H1 (cell line): Measurements from ENCODE around the gene NFIA. TPM values are rescaled to one million over a fixed set of nuclear protein-coding genes. Genes with fewer than 3 reads are reported as not detected.

Source experiments
- CTCF ChIA-PET: fragments of 300-600 bp; sonication (Branson Sonifier 250); formaldehyde crosslinking; loops from one replicate; lab custom pipeline; 2021; ENCODE audit not compliant: partially characterized antibody; lab: Charles Lee
- POLR2A ChIA-PET: fragments of 300-600 bp; sonication (Branson Sonifier 250); formaldehyde crosslinking; loops from one replicate; lab custom pipeline; 2021; ENCODE audit warnings: inconsistent platforms; ENCODE audit not compliant: partially characterized antibody; lab: Charles Lee
- DNase-seq, 2 experiments: peaks; one replicate each; pipeline versions ENCODE4 v3.0.0 to v3.0.0-alpha.2; 2010 to 2022; ENCODE audit warnings: low spot score in 2 of 2, low read depth in 1 of 2, mixed read lengths in 1 of 2
- FAIRE-seq: peaks from 2 replicates; lab custom pipeline; 2011; peaks lifted over from hg19 to GRCh38; lab: Jason Lieb, UNC
- H2AFZ ChIP-seq: 2 replicates; pipeline ENCODE4 v1.8.1; 2012; ENCODE audit warnings: low read length, inconsistent platforms
- H2AK5ac ChIP-seq: 2 replicates; pipeline ENCODE4 v1.6.1; 2013; ENCODE audit warnings: low read depth, low read length
- H2BK120ac ChIP-seq: replicated peaks from 2 replicates; pipeline ENCODE3; 2013; ENCODE audit warnings: low read depth, low read length, inconsistent platforms
- H2BK12ac ChIP-seq: 2 replicates; pipeline ENCODE4 v1.6.1; 2013; ENCODE audit warnings: low read depth, low read length
- H2BK15ac ChIP-seq: 2 replicates; pipeline ENCODE4 v1.6.1; 2013; ENCODE audit warnings: low read length
- H2BK20ac ChIP-seq: 2 replicates; pipeline ENCODE4 v1.6.1; 2013; ENCODE audit warnings: low read length
- H2BK5ac ChIP-seq: 2 replicates; pipeline ENCODE4 v1.6.1; 2013; ENCODE audit warnings: low read depth, low read length
- H3K14ac ChIP-seq: 2 replicates; pipeline ENCODE4 v1.6.1; 2013; ENCODE audit warnings: inconsistent platforms; ENCODE audit not compliant: insufficient read length
- H3K18ac ChIP-seq: 2 replicates; pipeline ENCODE4 v1.6.1; 2013; ENCODE audit warnings: low read length; ENCODE audit errors: extremely low read depth
- H3K23ac ChIP-seq: 2 replicates; pipeline ENCODE4 v1.6.1; 2013; ENCODE audit warnings: inconsistent platforms; ENCODE audit not compliant: insufficient read length
- H3K23me2 ChIP-seq: 2 replicates; pipeline ENCODE4 v1.6.1; 2013; ENCODE audit warnings: low read depth, low read length
- H3K27ac ChIP-seq: 2 replicates; pipeline ENCODE4 v1.6.1; 2011; ENCODE audit warnings: low read depth, low read length, inconsistent platforms
- H3K27me3 ChIP-seq, 4 experiments: replicated peaks in 1 of 4; 1 replicate in 1 of 4; 2 replicates in 3 of 4; pipeline versions ENCODE4 v1.6.1 to v1.8.1; 2011 to 2013; ENCODE audit warnings: low read length in 3 of 4, mild to moderate bottlenecking in 3 of 4, inconsistent platforms in 2 of 4, mixed read lengths in 2 of 4, moderate library complexity in 1 of 4; ENCODE audit not compliant: control insufficient read depth in 3 of 4, insufficient read depth in 3 of 4; ENCODE audit errors: extremely low read depth in 1 of 4
- H3K36me3 ChIP-seq, 4 experiments: 2 replicates each; pipeline versions ENCODE4 v1.6.1 to v1.8.1; 2011 to 2013; ENCODE audit warnings: mild to moderate bottlenecking in 4 of 4, low read length in 3 of 4, moderate library complexity in 2 of 4, control low read depth in 1 of 4, inconsistent platforms in 1 of 4; ENCODE audit not compliant: insufficient read depth in 4 of 4, control insufficient read depth in 2 of 4
- H3K4ac ChIP-seq: replicated peaks from 2 replicates; pipeline ENCODE3; 2013; ENCODE audit warnings: low read length, low read depth, mixed read lengths, inconsistent platforms; ENCODE audit not compliant: insufficient read length
- H3K4me1 ChIP-seq, 4 experiments: replicated peaks in 1 of 4; 1 replicate in 1 of 4; 2 replicates in 3 of 4; pipeline versions ENCODE4 v1.6.1 to v1.8.1; 2011 to 2013; ENCODE audit warnings: low read length in 3 of 4, inconsistent platforms in 2 of 4, mixed read lengths in 1 of 4; ENCODE audit not compliant: insufficient read depth in 4 of 4, control insufficient read depth in 3 of 4
- H3K4me2 ChIP-seq, 2 experiments: 2 replicates each; pipeline versions ENCODE4 v1.6.1 to v1.8.1; 2011 to 2013; ENCODE audit warnings: low read depth in 2 of 2, low read length in 2 of 2, control low read depth in 1 of 2, inconsistent platforms in 1 of 2, mild to moderate bottlenecking in 1 of 2; ENCODE audit not compliant: insufficient read depth in 1 of 2
- H3K4me3 ChIP-seq, 4 experiments: fragments of 200-600, 300-600 bp in 1 of 4; sonication (generic), shearing (Covaris generic), sonication (Bioruptor Twin) in 1 of 4; 2 replicates each; pipeline versions ENCODE4 v1.5.1 to v1.8.1; 2011 to 2016; ENCODE audit warnings: low read length in 4 of 4, low read depth in 3 of 4, control low read depth in 2 of 4, inconsistent platforms in 2 of 4, mild to moderate bottlenecking in 2 of 4, mixed read lengths in 1 of 4, moderate library complexity in 1 of 4; ENCODE audit not compliant: insufficient read depth in 2 of 4; ENCODE audit errors: extremely low read depth in 1 of 4
- H3K56ac ChIP-seq: replicated peaks from 2 replicates; pipeline ENCODE3; 2013; ENCODE audit warnings: low read depth, mild to moderate bottlenecking, mixed read lengths, low read length, inconsistent platforms; ENCODE audit not compliant: insufficient read length
- H3K79me1 ChIP-seq: 2 replicates; pipeline ENCODE4 v1.6.1; 2013; ENCODE audit warnings: low read depth, low read length, control low read depth
- H3K79me2 ChIP-seq, 2 experiments: 2 replicates each; pipeline versions ENCODE4 v1.6.1 to v1.8.1; 2012 to 2013; ENCODE audit warnings: low read length in 2 of 2, mild to moderate bottlenecking in 2 of 2, inconsistent platforms in 1 of 2; ENCODE audit not compliant: insufficient read depth in 2 of 2, control insufficient read depth in 1 of 2
- H3K9ac ChIP-seq, 4 experiments: replicated peaks in 1 of 4; 1 replicate in 1 of 4; 2 replicates in 3 of 4; pipeline versions ENCODE4 v1.6.1 to v1.8.1; 2011 to 2013; ENCODE audit warnings: low read depth in 3 of 4, low read length in 3 of 4, control low read depth in 2 of 4, mild to moderate bottlenecking in 2 of 4, moderate library complexity in 2 of 4, inconsistent platforms in 1 of 4; ENCODE audit errors: extremely low read depth in 1 of 4
- H3K9me3 ChIP-seq, 2 experiments: 2 replicates each; pipeline versions ENCODE4 v1.6.1 to v1.8.1; 2012 to 2013; ENCODE audit warnings: mild to moderate bottlenecking in 2 of 2, moderate library complexity in 2 of 2, control low read depth in 1 of 2, inconsistent platforms in 1 of 2, low read depth in 1 of 2, low read length in 1 of 2, mixed read lengths in 1 of 2; ENCODE audit not compliant: insufficient read depth in 2 of 2
- H4K20me1 ChIP-seq, 2 experiments: replicated peaks in 1 of 2; 2 replicates each; pipeline versions ENCODE3 to v1.8.1; 2011 to 2013; ENCODE audit warnings: inconsistent platforms in 2 of 2, low read length in 2 of 2, mild to moderate bottlenecking in 1 of 2; ENCODE audit not compliant: insufficient read depth in 2 of 2, control insufficient read depth in 1 of 2
- H4K5ac ChIP-seq: 2 replicates; pipeline ENCODE4 v1.6.1; 2013; ENCODE audit warnings: low read length, low read depth, mixed read lengths, inconsistent platforms; ENCODE audit not compliant: insufficient read length
- H4K8ac ChIP-seq: 2 replicates; pipeline ENCODE4 v1.8.0; 2013; ENCODE audit warnings: mild to moderate bottlenecking, moderate library complexity, low read length, inconsistent platforms; ENCODE audit not compliant: insufficient read depth; ENCODE audit errors: extremely low read depth
- H4K91ac ChIP-seq: replicated peaks from 2 replicates; pipeline ENCODE3; 2013; ENCODE audit warnings: low read length, mixed read lengths, inconsistent platforms; ENCODE audit not compliant: insufficient read length
- BCL11A ChIP-seq, 2 experiments: IDR thresholded peaks; one replicate each; pipeline ENCODE4 v1.6.1; 2011; ENCODE audit warnings: low read depth in 2 of 2, low read length in 2 of 2, mild to moderate bottlenecking in 2 of 2
- CEBPB ChIP-seq: IDR thresholded peaks from 2 replicates; pipeline ENCODE4 v1.6.1; 2012; ENCODE audit warnings: low read depth, low read length
- E2F6 ChIP-seq: IDR thresholded peaks from 2 replicates; pipeline ENCODE4 v1.6.1; 2012; ENCODE audit warnings: inconsistent platforms
- EP300 ChIP-seq, 2 experiments: IDR thresholded peaks; 1 replicate in 1 of 2; 2 replicates in 1 of 2; pipeline ENCODE4 v1.6.1; 2011 to 2012; ENCODE audit warnings: low read depth in 2 of 2, low read length in 2 of 2, mild to moderate bottlenecking in 2 of 2, borderline replicate concordance in 1 of 2, inconsistent platforms in 1 of 2, moderate library complexity in 1 of 2
- FOSL1 ChIP-seq: IDR thresholded peaks from 2 replicates; pipeline ENCODE4 v1.6.1; 2011; ENCODE audit warnings: mild to moderate bottlenecking, low read depth, low read length, moderate library complexity; ENCODE audit not compliant: insufficient read depth
- HDAC6 ChIP-seq: IDR thresholded peaks from one replicate; pipeline ENCODE4 v1.7.1; 2012; ENCODE audit warnings: low read depth, mild to moderate bottlenecking, inconsistent platforms, low read length, moderate library complexity
- JUND ChIP-seq: IDR thresholded peaks from 2 replicates; pipeline ENCODE4 v1.6.1; 2011; ENCODE audit warnings: mild to moderate bottlenecking, improper control_type of control experiment, low read length
- NRF1 ChIP-seq: IDR thresholded peaks from 2 replicates; pipeline ENCODE4 v1.6.1; 2011; ENCODE audit warnings: mild to moderate bottlenecking, low read depth, low read length, improper control_type of control experiment
- RXRA ChIP-seq: IDR thresholded peaks from 2 replicates; pipeline ENCODE4 v1.6.1; 2011; ENCODE audit warnings: low read depth, mild to moderate bottlenecking, low read length, moderate library complexity; ENCODE audit not compliant: insufficient read depth
- SRF ChIP-seq: IDR thresholded peaks from 2 replicates; pipeline ENCODE4 v1.6.1; 2011; ENCODE audit warnings: mild to moderate bottlenecking, low read depth, low read length, moderate library complexity
- ZNF274 ChIP-seq: IDR thresholded peaks from 2 replicates; pipeline ENCODE4 v1.7.0; 2012; ENCODE audit warnings: low read length, borderline replicate concordance; ENCODE audit errors: extremely low read depth
- WGBS, 2 experiments: shearing (Covaris generic) in 1 of 2; methylation state at CpG; one replicate each; pipeline versions ENCODE4 v1.1.6 to v1.1.7; 2013 to 2015; ENCODE audit warnings: low lambda C conversion rate in 2 of 2, mixed read lengths in 2 of 2, inconsistent platforms in 1 of 2, low coverage in 1 of 2, missing lambda C conversion rate in 1 of 2; ENCODE audit not compliant: insufficient replicate concordance in 2 of 2, insufficient coverage in 1 of 2, insufficient read length in 1 of 2; ENCODE audit errors: extremely low coverage in 1 of 2, missing lambda C conversion rate in 1 of 2; 5-methylcytosine and 5-hydroxymethylcytosine counted together
- polyA plus RNA-seq, 7 experiments: library from polyadenylated mRNA; depleted of rRNA in 3 of 7; stranded (reverse) in 5 of 7; unstranded in 2 of 7; fragments of >200 nt in 5 of 7; fragments of 200-250 nt in 2 of 7; gene quantifications; 1 replicate in 5 of 7; 2 replicates in 1 of 7; 4 replicates in 1 of 7; pipeline versions ENCODE4 v1.2.1 to v1.2.3, GENCODE V29; 2011 to 2013; ENCODE audit warnings: missing spikeins in 2 of 7, mixed read lengths in 2 of 7
- total RNA-seq: library from RNA; stranded (reverse); fragmentation: NEBNext Ultra II Directional; extraction: Animal tissue kit (Norgen Biotek cat#: 25700); gene quantifications from 2 replicates; pipeline ENCODE4 v1.2.1, GENCODE V29; 2021

NFIA gene
- total and polyA plus RNA-seq, 2 of the 8 experiments (the other 6 are each of a cell fraction or from before 2014, with no cell fraction given) = 1.8 to 2.3 TPM

DNA sequence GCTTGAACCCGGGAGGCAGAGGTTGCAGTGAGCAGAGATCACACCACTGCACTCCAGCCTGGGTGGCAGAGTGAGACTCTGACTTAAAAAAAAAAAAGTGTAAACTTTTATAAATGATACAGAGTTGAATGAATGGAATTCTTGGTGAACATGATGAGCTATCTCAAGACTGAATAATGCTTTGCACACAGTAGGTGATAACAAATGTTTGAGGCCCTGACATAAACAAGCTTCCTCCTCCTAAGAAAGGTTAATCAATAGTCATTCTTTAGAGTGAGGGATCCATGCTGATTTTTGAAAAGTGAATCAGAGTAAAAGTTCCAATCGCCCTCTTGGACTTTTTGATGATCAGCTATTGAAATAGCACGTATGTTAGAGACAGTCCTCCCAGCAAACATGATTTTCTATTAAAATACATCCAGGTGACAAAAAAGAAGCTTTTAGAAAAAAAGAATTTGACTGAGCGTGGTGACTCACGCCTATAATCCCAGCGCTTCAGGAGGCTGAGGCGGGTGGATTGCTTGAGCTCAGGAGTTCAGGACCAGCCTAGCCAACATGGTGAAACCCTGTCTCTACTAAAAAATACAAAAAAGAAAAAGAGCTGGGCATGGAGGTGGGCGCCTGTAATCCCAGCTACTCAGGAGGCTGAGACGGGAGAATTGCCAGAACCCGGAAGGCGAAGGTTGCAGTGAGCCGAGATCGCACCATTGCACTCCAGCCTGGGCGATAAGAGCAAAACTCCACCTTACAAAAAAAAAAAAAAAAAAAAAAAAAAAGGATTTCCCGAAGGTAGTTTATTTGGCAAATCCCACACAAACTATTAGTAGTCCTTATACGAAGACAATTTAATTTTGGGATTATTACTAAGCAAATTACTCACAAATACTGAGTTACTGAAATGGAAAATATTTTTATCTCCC is 181.8 kb downstream of the NFIA start:
- Histone ChIP-seq H3K14ac (no peak overlapping the region), H3K4ac (no peak overlapping the region), H2AK5ac (no peak overlapping the region), H2BK15ac (no peak overlapping the region), H4K91ac (no peak overlapping the region), H3K9me3 (no peaks in the 10 kb centered on the region), H3K79me2 (no peaks in the 10 kb centered on the region), H3K9ac (no peak overlapping the region), H3K27ac (no peak overlapping the region), H3K79me1 (no peaks in the 10 kb centered on the region), H3K36me3 (no peaks in the 10 kb centered on the region), H3K4me1 (peaks cover 0 to 4% (median 2%) of the 10 kb centered on the region in 4 experiments; a peak in 3 of 7 replicates), H3K23me2 (no peaks in the 10 kb centered on the region), H2BK5ac (no peak overlapping the region), H2BK12ac (no peak overlapping the region), H2BK20ac (no peak overlapping the region), H2BK120ac (no peak overlapping the region), H3K23ac (no peak overlapping the region), H2AFZ (no peak overlapping the region), H4K8ac (no peak overlapping the region), H3K56ac (no peak overlapping the region), H3K27me3 (no peaks in the 10 kb centered on the region), H3K4me2 (no peak overlapping the region), H4K5ac (no peak overlapping the region), H3K18ac (no peak overlapping the region), H3K4me3 (no peak overlapping the region), H4K20me1 (no peaks in the 10 kb centered on the region)
- ChIA-PET POLR2A (interaction anchor here (0.8 kb wide), 1 partner anchor 32 kb away, joined by 3 read pairs; no protein-coding TSS in a partner anchor), CTCF (interaction anchor here (0.6 to 2.0 kb wide), 9 partner anchors 9 to 739 kb away, joined by 3 to 6 read pairs (median 3); no protein-coding TSS in a partner anchor)
- no peak for FAIRE-seq
- no peak for DNase-seq
- WGBS, 2 experiments = 93% methylated on average over 15 of the region's 16 CpGs; no CpG with 5 or more reads in 1 of the 2 experiments
- TF ChIP-seq RXRA (no peak), FOSL1 (no peak), EP300 (IDR thresholded peaks at IDR 0.05; ENCODE audit: borderline replicate concordance in 1 of 2, low read depth in 2 of 2, low read length in 2 of 2) (no peak), HDAC6 (no peak), NRF1 (no peak), E2F6 (no peak), CEBPB (no peak), ZNF274 (no peak), SRF (no peak), BCL11A (IDR thresholded peaks at IDR 0.05; ENCODE audit: low read depth in 2 of 2, low read length in 2 of 2) (no peak), JUND (no peak)
